HepG2 (cell line): Measurements from ENCODE around the gene CCDC82. TPM values are rescaled to one million over a fixed set of nuclear protein-coding genes. Genes with fewer than 3 reads are reported as not detected.

Experiments used
- BRCA1 ChIP-seq: sonication (generic); formaldehyde crosslinking; IDR thresholded peaks from 2 replicates; pipeline ENCODE4 v1.4.0; 2020; ENCODE audit warnings: missing genetic modification reagents
- GPN1 ChIP-seq: sonication (generic); formaldehyde crosslinking; IDR thresholded peaks from 2 replicates; pipeline ENCODE4 v1.5.1; 2020; ENCODE audit warnings: missing genetic modification reagents, borderline replicate concordance
- MIER2 ChIP-seq: IDR thresholded peaks from 2 replicates; pipeline ENCODE4 v1.6.1; 2016; ENCODE audit warnings: missing biosample characterization, missing genetic modification reagents
- NFE2L2 ChIP-seq: fragments of 150-350 bp; IDR thresholded peaks from 2 replicates; pipeline ENCODE4 v1.6.1; 2014; ENCODE audit warnings: low read length
- NPAS2 ChIP-seq: sonication (generic); formaldehyde crosslinking; IDR thresholded peaks from 2 replicates; pipeline ENCODE4 v1.8.0; 2022; ENCODE audit warnings: mild to moderate bottlenecking, missing genetic modification reagents, borderline replicate concordance
- NR2F6 ChIP-seq, 2 experiments: IDR thresholded peaks; 2 replicates each; pipeline ENCODE4 v1.6.1; 2016; ENCODE audit warnings: antibody characterized with exemption in 1 of 2, mild to moderate bottlenecking in 1 of 2
- SATB2 ChIP-seq: sonication (generic); formaldehyde crosslinking; IDR thresholded peaks from 2 replicates; pipeline ENCODE4 v1.5.0; 2020; ENCODE audit warnings: missing genetic modification reagents
- ZBTB7A ChIP-seq: sonication (generic); formaldehyde crosslinking; IDR thresholded peaks from 2 replicates; pipeline ENCODE4 v1.8.0; 2022; ENCODE audit warnings: mild to moderate bottlenecking, missing genetic modification reagents
- ZNF10 ChIP-seq: sonication (generic); formaldehyde crosslinking; IDR thresholded peaks from 2 replicates; pipeline ENCODE4 v1.4.0; 2020; ENCODE audit warnings: mild to moderate bottlenecking, low read depth, missing genetic modification reagents, borderline replicate concordance
- ZNF138 ChIP-seq: sonication (generic); formaldehyde crosslinking; IDR thresholded peaks from 2 replicates; pipeline ENCODE4 v1.5.0; 2020; ENCODE audit warnings: mild to moderate bottlenecking, low read depth, missing genetic modification reagents
- ZNF160 ChIP-seq: sonication (generic); formaldehyde crosslinking; IDR thresholded peaks from 2 replicates; pipeline ENCODE4 v1.8.0; 2022; ENCODE audit warnings: mild to moderate bottlenecking, inconsistent platforms, missing genetic modification reagents
- ZNF335 ChIP-seq: sonication (generic); formaldehyde crosslinking; IDR thresholded peaks from 2 replicates; pipeline ENCODE4 v1.4.0; 2020; ENCODE audit warnings: missing genetic modification reagents
- ZNF430 ChIP-seq: sonication (generic); formaldehyde crosslinking; IDR thresholded peaks from 2 replicates; pipeline ENCODE4 v1.9.0; 2021; ENCODE audit warnings: mild to moderate bottlenecking, missing genetic modification reagents
- ZNF724P ChIP-seq: sonication (generic); formaldehyde crosslinking; IDR thresholded peaks from 2 replicates; pipeline ENCODE4 v1.8.0; 2022; ENCODE audit warnings: missing genetic modification reagents, borderline replicate concordance
- ZNF761 ChIP-seq: sonication (generic); formaldehyde crosslinking; conservative IDR thresholded peaks from 2 replicates; pipeline ENCODE4 v1.4.0; 2020; ENCODE audit warnings: mild to moderate bottlenecking, missing genetic modification reagents
- polyA plus RNA-seq, 8 experiments: library from polyadenylated mRNA; depleted of rRNA in 3 of 8; stranded (reverse) in 7 of 8; unstranded in 1 of 8; fragments of >200 nt; fragmentation: Illumina TruSeq in 4 of 8; extraction: Trizol in 4 of 8; gene quantifications; 2 replicates each; pipeline versions ENCODE4 v1.2.1 to v1.2.3, GENCODE V29; 2011 to 2016; ENCODE audit warnings: low read depth in 4 of 8, missing spikeins in 1 of 8, mixed read lengths in 1 of 8; ENCODE audit not compliant: insufficient read depth in 1 of 8
- total RNA-seq, 5 experiments: library from RNA; depleted of rRNA; stranded (reverse); fragments of >200 nt; fragmentation: Illumina TruSeq; extraction: Trizol; gene quantifications; 2 replicates each; pipeline ENCODE4 v1.2.3, GENCODE V29; 2016; ENCODE audit warnings: low read depth in 1 of 5
- TF ChIP-seq, protein P1 (sequence below): sonication (generic); formaldehyde crosslinking; IDR thresholded peaks from 2 replicates; pipeline ENCODE4 v1.4.0; 2020; ENCODE audit warnings: missing genetic modification reagents
- TF ChIP-seq, protein P2 (sequence below): IDR thresholded peaks from 2 replicates; pipeline ENCODE4 v1.6.1; 2012; ENCODE audit warnings: low read length, improper control_type of control experiment
- TF ChIP-seq, protein P3 (sequence below): sonication (generic); formaldehyde crosslinking; conservative IDR thresholded peaks from 2 replicates; pipeline ENCODE4 v1.4.0; 2020; ENCODE audit warnings: mild to moderate bottlenecking, missing genetic modification reagents, moderate library complexity
- TF ChIP-seq, protein P4 (sequence below): IDR thresholded peaks from 2 replicates; pipeline ENCODE4 v1.6.1; 2016; ENCODE audit warnings: missing genetic modification reagents, missing compliant biosample characterization

Gene CCDC82
- total and polyA plus RNA-seq, 2 of the 13 experiments (the other 11 are each of a cell fraction or from before 2014, with no cell fraction given): 19.7 to 25.7 TPM

DNA sequence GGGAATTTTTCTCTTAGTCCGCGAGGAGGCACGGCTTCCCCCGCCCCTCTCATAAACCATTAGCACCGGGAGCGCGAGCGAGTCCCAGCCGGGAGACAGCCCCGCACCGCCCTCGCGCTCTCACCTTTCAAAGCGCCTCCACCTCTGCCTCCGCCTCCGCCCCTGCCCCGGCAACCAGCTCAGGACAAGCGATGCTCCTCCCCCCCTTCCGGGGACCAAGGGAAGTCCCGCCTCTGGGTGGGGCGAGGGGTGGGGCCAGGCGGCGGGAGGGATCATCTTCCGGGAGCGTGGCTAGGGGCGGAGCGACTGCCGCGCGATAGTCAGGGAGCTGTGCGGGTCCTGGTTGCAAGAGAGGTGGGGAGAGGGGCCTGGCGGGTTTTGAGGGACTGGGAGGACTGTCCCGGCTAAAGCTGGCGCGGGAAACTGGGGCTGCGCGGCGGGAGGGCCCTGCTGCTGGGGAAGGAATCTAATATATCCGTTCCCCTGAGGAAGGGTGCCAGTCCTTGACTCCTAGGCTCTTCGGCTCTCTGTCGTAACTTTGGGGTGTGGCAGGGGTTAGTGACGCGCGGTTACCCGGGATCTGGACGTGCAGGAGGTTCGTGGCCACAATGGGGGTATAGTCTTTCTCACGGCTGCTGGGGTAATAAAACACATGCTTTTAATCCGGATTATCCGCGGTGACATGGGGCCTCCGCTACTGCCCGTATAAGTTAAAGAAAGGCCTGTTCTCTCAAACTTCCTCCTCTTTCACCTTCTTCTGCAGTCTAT, at the start of gene CCDC82, which contains the start of gene JRKL (continued):
- no peak for TF ChIP-seq BRCA1 (CRISPR knock-in tag)
- TF ChIP-seq ZNF10: no peak
- TF ChIP-seq, protein P1, sequence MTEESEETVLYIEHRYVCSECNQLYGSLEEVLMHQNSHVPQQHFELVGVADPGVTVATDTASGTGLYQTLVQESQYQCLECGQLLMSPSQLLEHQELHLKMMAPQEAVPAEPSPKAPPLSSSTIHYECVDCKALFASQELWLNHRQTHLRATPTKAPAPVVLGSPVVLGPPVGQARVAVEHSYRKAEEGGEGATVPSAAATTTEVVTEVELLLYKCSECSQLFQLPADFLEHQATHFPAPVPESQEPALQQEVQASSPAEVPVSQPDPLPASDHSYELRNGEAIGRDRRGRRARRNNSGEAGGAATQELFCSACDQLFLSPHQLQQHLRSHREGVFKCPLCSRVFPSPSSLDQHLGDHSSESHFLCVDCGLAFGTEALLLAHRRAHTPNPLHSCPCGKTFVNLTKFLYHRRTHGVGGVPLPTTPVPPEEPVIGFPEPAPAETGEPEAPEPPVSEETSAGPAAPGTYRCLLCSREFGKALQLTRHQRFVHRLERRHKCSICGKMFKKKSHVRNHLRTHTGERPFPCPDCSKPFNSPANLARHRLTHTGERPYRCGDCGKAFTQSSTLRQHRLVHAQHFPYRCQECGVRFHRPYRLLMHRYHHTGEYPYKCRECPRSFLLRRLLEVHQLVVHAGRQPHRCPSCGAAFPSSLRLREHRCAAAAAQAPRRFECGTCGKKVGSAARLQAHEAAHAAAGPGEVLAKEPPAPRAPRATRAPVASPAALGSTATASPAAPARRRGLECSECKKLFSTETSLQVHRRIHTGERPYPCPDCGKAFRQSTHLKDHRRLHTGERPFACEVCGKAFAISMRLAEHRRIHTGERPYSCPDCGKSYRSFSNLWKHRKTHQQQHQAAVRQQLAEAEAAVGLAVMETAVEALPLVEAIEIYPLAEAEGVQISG (CRISPR knock-in tag): peak; percentile 74; the same call in 1 of the 2 replicates
- TF ChIP-seq ZNF724P (CRISPR knock-in tag): no peak
- peak; percentile 59 for TF ChIP-seq ZNF160 (CRISPR knock-in tag)
- TF ChIP-seq, protein P2, sequence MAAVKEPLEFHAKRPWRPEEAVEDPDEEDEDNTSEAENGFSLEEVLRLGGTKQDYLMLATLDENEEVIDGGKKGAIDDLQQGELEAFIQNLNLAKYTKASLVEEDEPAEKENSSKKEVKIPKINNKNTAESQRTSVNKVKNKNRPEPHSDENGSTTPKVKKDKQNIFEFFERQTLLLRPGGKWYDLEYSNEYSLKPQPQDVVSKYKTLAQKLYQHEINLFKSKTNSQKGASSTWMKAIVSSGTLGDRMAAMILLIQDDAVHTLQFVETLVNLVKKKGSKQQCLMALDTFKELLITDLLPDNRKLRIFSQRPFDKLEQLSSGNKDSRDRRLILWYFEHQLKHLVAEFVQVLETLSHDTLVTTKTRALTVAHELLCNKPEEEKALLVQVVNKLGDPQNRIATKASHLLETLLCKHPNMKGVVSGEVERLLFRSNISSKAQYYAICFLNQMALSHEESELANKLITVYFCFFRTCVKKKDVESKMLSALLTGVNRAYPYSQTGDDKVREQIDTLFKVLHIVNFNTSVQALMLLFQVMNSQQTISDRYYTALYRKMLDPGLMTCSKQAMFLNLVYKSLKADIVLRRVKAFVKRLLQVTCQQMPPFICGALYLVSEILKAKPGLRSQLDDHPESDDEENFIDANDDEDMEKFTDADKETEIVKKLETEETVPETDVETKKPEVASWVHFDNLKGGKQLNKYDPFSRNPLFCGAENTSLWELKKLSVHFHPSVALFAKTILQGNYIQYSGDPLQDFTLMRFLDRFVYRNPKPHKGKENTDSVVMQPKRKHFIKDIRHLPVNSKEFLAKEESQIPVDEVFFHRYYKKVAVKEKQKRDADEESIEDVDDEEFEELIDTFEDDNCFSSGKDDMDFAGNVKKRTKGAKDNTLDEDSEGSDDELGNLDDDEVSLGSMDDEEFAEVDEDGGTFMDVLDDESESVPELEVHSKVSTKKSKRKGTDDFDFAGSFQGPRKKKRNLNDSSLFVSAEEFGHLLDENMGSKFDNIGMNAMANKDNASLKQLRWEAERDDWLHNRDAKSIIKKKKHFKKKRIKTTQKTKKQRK: no peak
- TF ChIP-seq, protein P3, sequence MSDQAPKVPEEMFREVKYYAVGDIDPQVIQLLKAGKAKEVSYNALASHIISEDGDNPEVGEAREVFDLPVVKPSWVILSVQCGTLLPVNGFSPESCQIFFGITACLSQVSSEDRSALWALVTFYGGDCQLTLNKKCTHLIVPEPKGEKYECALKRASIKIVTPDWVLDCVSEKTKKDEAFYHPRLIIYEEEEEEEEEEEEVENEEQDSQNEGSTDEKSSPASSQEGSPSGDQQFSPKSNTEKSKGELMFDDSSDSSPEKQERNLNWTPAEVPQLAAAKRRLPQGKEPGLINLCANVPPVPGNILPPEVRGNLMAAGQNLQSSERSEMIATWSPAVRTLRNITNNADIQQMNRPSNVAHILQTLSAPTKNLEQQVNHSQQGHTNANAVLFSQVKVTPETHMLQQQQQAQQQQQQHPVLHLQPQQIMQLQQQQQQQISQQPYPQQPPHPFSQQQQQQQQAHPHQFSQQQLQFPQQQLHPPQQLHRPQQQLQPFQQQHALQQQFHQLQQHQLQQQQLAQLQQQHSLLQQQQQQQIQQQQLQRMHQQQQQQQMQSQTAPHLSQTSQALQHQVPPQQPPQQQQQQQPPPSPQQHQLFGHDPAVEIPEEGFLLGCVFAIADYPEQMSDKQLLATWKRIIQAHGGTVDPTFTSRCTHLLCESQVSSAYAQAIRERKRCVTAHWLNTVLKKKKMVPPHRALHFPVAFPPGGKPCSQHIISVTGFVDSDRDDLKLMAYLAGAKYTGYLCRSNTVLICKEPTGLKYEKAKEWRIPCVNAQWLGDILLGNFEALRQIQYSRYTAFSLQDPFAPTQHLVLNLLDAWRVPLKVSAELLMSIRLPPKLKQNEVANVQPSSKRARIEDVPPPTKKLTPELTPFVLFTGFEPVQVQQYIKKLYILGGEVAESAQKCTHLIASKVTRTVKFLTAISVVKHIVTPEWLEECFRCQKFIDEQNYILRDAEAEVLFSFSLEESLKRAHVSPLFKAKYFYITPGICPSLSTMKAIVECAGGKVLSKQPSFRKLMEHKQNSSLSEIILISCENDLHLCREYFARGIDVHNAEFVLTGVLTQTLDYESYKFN: peak; percentile 52
- TF ChIP-seq NR2F6 (IDR thresholded peaks at IDR 0.05): no peak
- TF ChIP-seq NR2F6 (CRISPR knock-in tag; IDR thresholded peaks at IDR 0.05): peak; percentile 45
- TF ChIP-seq ZNF761 (CRISPR knock-in tag): 0 out of 2 replicates have a peak, but pooled peaks have one; percentile 48
- TF ChIP-seq GPN1: no peak
- no peak for TF ChIP-seq NPAS2
- TF ChIP-seq SATB2 (CRISPR knock-in tag): no peak
- peak; percentile 36; the same call in 1 of the 2 replicates for TF ChIP-seq ZNF430 (CRISPR knock-in tag)
- no peak for TF ChIP-seq MIER2 (CRISPR knock-in tag)
- TF ChIP-seq ZBTB7A (CRISPR knock-in tag): no peak
- TF ChIP-seq ZNF138: no peak
- TF ChIP-seq ZNF335 (CRISPR knock-in tag): no peak
- TF ChIP-seq, protein P4, sequence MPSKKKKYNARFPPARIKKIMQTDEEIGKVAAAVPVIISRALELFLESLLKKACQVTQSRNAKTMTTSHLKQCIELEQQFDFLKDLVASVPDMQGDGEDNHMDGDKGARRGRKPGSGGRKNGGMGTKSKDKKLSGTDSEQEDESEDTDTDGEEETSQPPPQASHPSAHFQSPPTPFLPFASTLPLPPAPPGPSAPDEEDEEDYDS (CRISPR knock-in tag): peak; percentile 87
- TF ChIP-seq NFE2L2: no peak
